C4-2B (cell line): ENCODE results near the gene TMEM175.

Source experiments
- CTCF ChIP-seq: fragments of 450-650 bp; conservative IDR thresholded peaks from 2 replicates; pipeline ENCODE4 v1.5.1; 2017; ENCODE audit warnings: mild to moderate bottlenecking
- ZFX ChIP-seq: fragments of 450-650 bp; IDR thresholded peaks from 2 replicates; pipeline ENCODE4 v1.6.1; 2017

- TF ChIP-seq CTCF (no peak), ZFX (no peak)
Observed at GRCh38 chr4:883377-884095, 48.7 kb upstream of the TMEM175 start.
